ENCODE results near the gene ANKRD39.

The ANKRD39 gene

GRCh38 chr2:96811917-96812316, 45.9 kb downstream of the ANKRD39 start:
- TF ChIP-seq REST (IDR thresholded peaks at IDR 0.05; ENCODE audit: insufficient read depth in 1 of 2, low read depth in 2 of 2, low read length in 2 of 2) = no peak
- TF ChIP-seq SIN3A (IDR thresholded peaks at IDR 0.05; ENCODE audit: borderline replicate concordance, insufficient read depth, low read length) = no peak
- TF ChIP-seq TAF1 (IDR thresholded peaks at IDR 0.05; ENCODE audit: borderline replicate concordance, insufficient read depth, low read length) = no peak
- no peak for TF ChIP-seq POLR2AphosphoS5 (IDR thresholded peaks at IDR 0.05; ENCODE audit: low read depth, low read length)
- no peak for TF ChIP-seq FOXP2 (optimal IDR thresholded peaks at IDR 0.05; ENCODE audit: borderline replicate concordance, extremely low read depth, extremely low read length, insufficient read depth)

GRCh38 chr2:96810783-96811192, 47.0 kb downstream of the ANKRD39 start:
- TF ChIP-seq REST (IDR thresholded peaks at IDR 0.05; ENCODE audit: insufficient read depth in 1 of 2, low read depth in 2 of 2, low read length in 2 of 2) (no peak), FOXP2 (optimal IDR thresholded peaks at IDR 0.05; ENCODE audit: borderline replicate concordance, extremely low read depth, extremely low read length, insufficient read depth) (no peak), TAF1 (IDR thresholded peaks at IDR 0.05; ENCODE audit: borderline replicate concordance, insufficient read depth, low read length) (no peak), POLR2AphosphoS5 (IDR thresholded peaks at IDR 0.05; ENCODE audit: low read depth, low read length) (no peak), SIN3A (IDR thresholded peaks at IDR 0.05; ENCODE audit: borderline replicate concordance, insufficient read depth, low read length) (no peak)

- TF ChIP-seq REST (IDR thresholded peaks at IDR 0.05; ENCODE audit: insufficient read depth in 1 of 2, low read depth in 2 of 2, low read length in 2 of 2) (no peak), POLR2AphosphoS5 (IDR thresholded peaks at IDR 0.05; ENCODE audit: low read depth, low read length) (no peak), TAF1 (IDR thresholded peaks at IDR 0.05; ENCODE audit: borderline replicate concordance, insufficient read depth, low read length) (no peak), FOXP2 (optimal IDR thresholded peaks at IDR 0.05; ENCODE audit: borderline replicate concordance, extremely low read depth, extremely low read length, insufficient read depth) (no peak), SIN3A (IDR thresholded peaks at IDR 0.05; ENCODE audit: borderline replicate concordance, insufficient read depth, low read length) (no peak)
These were observed 47.6 kb downstream of the ANKRD39 start for GRCh38 chr2:96809951-96810782.

- no peak for TF ChIP-seq TAF1 (IDR thresholded peaks at IDR 0.05; ENCODE audit: borderline replicate concordance, insufficient read depth, low read length)
- TF ChIP-seq FOXP2 (optimal IDR thresholded peaks at IDR 0.05; ENCODE audit: borderline replicate concordance, extremely low read depth, extremely low read length, insufficient read depth) = no peak
- no peak for TF ChIP-seq REST (IDR thresholded peaks at IDR 0.05; ENCODE audit: insufficient read depth in 1 of 2, low read depth in 2 of 2, low read length in 2 of 2)
- no peak for TF ChIP-seq POLR2AphosphoS5 (IDR thresholded peaks at IDR 0.05; ENCODE audit: low read depth, low read length)
- TF ChIP-seq SIN3A (IDR thresholded peaks at IDR 0.05; ENCODE audit: borderline replicate concordance, insufficient read depth, low read length) = no peak
These were observed 48.5 kb downstream of the ANKRD39 start for GRCh38 chr2:96809216-96809882.

All from PFSK-1 (cell line).